NCI-H526 treated with DMSO at 0.1 percent for 48 hours (cell line): ENCODE data around the gene PCNX4.

Experiments used
- DNase-seq: peaks from one replicate; lab custom pipeline; 2025; lab: John Stamatoyannopoulos, UW

PCNX4 gene

DNA sequence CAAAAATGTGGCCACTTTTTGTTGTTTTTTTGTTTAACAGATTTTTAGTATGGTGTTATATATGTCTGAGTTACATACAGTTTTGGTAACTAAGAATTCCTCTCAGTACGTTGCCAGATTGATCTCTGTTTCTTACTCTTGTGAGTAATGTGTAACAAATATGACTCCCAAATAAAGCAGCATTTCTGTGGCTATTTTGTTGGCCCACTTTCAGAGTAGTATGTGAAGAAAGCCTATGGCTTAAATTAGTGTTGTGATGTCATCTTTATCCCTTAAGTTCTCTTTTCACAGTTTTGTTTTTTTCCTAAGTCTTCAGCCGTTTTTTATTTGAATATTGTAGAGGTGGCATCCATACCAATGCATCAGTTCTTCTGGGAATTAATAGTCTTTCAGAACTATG, 10.7 kb downstream of the PCNX4 start:
- DNase-seq: no peak

DNA sequence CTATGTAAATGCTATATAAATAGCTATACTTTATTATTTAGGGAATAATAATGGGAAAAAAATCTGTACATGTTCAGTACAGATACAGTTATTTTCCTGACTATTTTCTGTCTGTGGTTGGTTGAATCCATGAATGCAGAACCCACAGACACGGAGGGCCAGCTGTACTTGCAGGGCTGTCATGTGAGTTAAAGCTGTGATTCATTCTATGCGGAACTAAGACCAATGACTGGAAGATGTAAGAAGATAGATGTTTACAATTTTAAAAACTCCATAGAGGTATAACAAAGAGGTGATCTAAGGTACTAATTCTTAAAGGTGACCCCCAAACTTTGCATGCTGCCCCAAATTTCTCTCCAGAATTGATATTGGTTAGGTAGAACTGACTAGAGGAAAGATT, 14.6 kb downstream of the PCNX4 start:
- DNase-seq: no peak

DNA sequence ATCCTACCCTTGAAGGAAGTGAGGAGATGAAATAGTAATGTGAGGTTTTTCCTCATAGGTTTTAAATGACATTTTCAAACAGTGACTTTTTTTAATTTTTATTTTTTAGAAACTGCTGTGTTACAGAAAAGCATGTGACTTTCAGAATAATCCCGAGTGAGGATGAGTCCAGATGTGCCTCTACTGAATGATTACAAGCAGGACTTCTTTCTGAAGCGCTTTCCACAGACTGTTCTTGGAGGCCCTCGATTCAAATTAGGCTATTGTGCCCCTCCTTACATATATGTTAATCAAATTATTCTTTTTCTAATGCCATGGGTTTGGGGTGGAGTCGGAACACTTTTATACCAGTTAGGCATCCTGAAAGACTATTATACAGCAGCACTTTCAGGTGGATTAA, 15.8 kb downstream of the PCNX4 start:
- no peak for DNase-seq

DNA sequence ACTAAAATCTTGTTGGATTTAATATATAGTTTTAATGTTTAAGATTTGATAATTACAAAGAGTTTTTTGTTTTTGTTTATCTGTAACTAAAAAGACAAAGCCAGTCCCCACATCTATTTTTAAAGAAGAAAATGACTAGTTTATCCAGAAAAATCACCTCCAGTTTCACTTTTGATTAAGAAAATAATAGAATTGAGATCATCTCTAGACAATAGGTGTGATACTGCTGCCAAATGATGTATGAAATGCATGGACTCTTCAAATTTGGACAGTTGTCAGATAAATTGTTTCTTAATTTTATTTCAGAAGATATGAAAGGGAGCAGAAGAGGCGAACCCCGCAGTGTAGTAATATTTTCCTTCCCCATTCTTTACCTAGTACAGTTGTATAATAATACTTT, 20.0 kb downstream of the PCNX4 start:
- no peak for DNase-seq

DNA sequence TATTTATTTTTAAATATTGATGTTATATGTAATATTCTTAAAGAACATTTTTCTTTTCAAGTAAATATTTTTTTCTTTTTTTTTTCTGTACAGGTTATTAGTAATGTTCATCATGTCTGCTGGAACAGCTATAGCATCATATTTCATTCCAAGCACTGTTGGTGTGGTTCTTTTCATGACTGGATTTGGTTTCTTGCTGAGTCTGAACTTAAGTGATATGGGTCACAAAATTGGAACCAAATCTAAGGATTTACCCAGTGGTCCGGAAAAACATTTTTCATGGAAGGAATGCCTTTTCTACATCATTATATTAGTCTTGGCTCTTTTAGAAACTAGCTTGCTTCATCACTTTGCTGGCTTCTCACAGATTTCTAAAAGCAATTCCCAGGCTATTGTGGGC, 23.2 kb downstream of the PCNX4 start:
- no peak for DNase-seq

DNA sequence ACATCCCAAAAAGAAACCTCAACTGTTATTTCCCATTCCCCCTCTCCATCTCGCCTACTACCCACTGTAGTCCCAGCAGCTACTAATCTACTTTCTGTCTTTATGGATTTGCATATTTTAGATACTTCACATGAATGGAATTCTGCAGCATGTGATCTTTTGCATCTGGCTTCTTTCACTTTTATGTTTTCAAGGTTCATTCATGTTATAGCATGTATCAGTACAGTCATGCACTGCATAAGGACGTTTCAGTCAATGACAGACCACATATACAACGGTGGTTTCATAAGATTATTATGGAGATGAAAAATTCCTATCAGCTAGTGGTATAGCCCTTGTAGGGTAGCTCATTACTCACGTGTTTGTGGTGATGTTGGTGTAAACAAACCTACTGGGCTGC, 24.5 kb downstream of the PCNX4 start:
- DNase-seq: no peak

DNA sequence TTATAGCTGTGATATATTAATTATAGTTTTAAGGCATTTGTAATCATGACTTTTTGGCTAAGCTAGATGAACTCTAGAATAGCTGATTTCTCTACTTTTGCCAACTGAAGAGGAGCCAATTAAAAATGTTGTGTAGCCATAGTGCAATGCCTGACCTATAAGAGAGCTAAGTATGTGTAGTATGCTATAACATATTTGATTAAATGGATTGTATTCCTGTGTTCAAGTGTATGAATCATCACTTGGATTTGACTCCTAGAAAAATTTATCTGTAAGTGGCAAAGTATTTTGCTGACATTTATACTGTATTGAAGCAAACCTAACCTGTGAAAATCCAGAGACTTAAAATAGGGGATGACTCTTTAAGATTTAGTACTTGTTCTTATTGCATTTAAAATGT, 34.2 kb downstream of the PCNX4 start:
- no peak for DNase-seq

DNA sequence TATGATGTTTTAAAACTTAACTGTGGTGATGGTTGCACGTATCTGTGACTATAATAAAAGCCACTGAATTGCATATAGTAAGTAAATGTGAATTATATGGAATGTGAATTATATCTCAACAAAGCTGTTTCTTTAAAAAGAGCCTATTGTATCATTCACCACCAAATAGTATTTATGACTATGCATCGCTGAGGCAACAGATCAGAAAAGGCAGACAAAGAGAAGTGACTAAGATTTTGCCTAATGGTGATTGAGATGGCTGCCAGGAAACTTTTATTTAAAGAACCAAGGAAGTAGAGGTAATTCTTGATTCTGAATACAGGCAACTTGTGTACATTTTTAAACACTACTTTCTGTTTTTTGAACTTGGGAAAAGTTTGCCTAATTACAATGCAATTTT, 41.8 kb downstream of the PCNX4 start:
- no peak for DNase-seq

DNA sequence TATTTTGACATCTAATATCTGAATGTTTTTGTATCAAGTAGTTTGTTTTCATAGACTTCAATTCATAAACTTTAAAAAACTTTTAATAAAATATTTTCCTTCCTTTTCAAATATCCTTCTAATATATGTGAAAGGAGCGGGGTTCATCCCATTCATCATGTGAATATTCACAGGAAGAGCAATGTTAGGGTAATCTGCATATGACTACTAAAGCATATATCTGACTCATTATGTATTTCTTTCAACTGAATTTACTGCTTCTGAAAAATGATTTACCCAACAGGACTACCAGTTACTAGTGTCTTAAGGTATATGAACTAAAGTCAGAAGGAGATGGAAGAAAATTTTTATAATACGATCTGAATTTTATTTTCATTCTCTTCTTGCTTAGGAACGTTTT, 43.0 kb downstream of the PCNX4 start:
- DNase-seq: no peak

DNA sequence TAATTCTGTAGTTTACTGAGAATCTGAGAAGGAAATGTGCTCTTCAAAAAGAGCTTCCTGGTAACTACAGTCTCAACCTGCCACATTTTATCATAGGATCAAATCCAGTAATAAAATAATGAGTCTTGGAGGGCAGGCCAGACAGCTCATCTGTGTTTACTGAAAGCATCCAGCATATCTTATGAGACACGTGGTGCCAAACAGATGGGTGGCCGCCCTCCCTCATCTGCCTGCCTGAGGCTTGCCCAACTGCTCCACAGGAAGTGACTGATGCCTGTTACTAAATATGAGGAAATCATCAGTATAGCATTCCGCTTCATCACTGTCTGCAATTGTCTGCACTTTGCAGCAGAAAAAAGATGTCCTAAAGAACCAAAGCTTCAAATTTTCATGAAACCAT, 60.0 kb downstream of the PCNX4 start:
- DNase-seq: peak; percentile 32

DNA sequence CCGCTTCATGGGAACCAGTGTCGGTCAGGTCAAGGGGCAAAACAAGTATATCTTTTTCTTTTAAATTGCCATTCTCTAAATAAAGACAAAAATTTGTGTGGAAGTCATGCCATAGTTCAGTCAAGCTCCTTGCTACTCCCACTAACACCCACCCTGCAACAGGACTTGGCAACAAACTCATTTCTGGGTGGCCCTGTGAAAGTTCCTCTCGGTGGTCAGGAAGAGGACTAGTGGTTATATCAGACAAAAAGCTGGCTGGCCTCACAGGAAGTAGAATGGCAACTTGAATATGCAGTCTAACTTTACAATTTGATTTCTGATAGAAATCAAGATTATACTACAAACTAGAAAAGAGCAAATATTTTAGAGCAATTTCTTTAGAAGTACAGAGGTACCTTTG, 62.3 kb downstream of the PCNX4 start:
- DNase-seq: no peak

DNA sequence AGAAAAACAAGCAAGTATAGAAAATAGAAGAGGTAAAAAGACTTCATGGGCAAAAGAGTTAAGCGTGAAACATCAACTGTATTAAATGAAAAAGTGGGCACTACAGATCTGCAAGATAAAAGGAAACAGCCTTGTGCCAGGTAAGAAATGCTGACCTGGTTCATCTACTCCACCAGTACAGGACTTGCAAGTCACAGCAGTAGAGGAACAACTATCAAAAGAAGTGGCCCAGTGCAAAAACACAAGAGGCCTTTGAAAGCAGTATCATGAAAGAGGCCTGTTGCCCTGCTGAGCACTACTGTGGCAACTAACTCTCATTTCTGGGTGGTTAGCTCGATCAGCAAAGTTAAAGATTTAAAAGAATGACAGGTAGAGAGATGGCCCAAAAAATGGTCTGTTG, 62.9 kb downstream of the PCNX4 start:
- DNase-seq: no peak

DNA sequence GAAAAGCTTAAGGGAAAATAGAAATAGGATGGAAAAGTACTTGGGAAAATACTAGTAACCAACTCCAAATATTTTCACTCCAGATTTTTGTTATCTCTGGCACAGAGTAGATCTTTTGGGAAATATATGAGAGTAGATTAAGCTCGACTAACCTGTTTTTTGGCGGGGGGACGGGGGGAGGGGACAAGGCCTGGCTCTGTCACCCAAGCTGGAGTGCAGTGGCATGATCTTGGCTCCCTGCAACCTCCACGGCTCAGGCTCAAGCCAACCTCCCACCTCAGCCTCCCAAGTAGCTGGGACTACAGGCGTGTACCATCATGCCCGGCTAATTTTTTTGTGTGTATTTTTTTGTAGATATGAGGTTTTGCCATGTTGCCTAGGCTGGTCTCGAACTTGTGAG, 68.7 kb downstream of the PCNX4 start:
- DNase-seq: no peak

DNA sequence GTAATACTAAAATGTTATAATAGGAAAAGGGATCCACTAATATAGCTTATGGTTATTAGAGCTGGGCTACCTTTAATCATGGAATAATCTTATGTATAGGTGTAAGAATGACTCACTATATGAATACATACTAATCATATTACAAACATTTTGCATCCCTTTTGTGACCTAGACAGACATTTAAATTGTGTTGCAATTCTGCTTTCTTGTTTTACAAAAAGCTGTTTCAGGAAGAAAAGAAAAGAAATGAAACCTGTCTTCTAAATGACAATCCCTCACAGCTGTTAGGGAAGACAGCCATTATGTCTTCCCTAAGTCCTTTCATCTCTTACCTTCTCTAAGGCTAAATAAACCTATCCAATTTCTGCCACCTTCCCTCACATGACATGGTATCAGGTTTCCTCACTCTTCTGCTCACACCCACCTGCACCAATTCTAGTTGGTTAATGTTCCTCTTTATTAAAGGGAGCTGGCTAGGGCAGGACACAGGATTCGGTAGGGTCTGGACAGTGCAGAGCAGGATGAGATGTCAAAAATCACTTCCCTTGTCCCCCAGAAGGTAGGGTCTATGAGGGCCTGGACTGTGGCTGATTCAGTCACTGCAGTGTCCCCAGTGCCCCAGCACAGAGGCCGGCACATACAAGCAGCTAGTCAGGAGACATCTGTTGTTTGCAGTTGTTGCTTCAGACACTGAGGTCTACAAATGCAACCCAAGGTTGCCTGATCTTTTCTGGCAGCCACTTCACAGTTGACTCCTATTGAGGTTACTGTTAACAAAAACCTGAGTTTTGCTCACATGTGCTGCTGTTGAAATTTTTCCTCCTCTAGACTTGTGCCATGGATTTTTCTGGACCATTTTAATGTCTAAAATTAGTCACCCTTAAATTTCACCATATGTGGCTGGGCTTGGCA, 69.7 kb downstream of the PCNX4 start:
- peak; percentile 59 for DNase-seq

DNA sequence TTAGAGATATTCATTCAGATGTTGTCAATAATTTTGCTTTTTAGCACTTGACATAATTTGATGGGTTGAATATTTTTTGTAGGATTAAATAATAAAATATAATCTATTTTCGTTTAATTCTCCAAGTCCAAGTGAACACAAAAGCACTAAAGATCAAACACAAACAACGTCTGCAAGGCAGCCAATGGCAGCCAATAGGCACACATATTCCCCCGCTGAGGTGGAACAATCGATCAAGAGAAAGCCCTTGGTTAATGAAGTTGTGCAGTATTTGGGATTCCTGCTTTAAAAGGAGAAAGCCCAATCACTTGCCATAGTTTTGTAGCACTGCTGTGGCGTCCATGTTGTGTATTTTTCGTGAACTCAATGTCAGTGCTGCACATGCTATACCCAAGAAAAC, 72.0 kb downstream of the PCNX4 start:
- peak; percentile 21 for DNase-seq

DNA sequence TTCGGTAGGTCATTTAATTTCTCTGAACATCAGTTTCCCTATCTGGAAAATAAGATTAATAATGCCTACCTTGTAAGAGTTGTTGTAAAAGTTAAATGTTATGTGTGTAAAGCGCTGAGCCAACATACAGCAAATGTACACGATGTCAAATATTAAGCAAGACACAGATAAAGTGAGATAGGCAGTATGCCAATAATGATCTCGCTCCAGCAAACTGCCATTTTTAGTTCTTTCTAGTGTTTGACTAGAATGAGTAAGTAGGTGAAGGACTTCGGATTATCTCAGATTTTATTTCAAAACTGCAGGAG, 72.6 kb downstream of the PCNX4 start:
- no peak for DNase-seq

DNA sequence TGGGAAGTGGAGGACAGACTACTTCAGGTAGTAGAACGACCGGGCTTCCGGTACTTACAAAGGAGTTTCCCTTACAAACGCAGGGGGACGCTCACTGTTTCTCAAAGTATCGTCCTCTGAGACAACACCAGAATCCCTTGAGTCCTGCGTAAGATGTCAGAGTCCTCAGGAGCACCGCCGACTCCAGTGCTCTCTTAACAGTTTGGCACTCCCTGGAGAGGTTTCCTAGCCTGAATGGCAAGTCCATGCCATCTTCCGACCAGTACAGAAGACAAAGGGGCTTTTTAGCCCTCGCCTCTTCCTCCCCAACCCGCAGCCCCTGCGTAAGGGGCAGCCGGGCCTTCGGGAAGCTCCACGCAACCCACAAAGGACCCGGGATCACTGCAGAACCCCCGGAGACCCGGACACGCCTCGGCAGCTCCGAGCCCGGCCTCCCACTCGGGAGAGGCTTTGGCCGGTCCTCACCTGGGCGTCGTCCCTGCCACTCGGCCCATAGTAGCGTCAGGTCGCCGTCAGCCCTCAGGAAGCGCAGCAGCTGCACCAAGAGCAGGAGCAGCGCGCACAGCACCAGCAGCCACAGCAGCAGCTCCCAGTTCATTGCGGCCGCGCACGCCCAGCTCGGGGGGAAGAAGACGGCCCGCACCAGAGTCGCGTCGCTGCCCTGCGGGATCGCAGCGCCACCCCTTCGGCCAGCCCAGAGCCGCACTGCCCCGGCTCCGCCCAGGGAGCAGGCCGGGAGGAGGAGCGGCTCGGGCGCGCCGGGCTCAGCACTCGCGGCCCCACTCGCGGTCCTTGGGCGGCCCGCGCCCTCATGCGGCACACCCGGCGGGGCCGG, 73.2 kb downstream of the PCNX4 start, which contains the start of gene DHRS7:
TSS of gene DHRS7 (minus strand) at position 687 of the 835 bp plus-strand sequence. CDS start at position 598, 89 bp downstream.
- DNase-seq: peak; percentile 72

DNA sequence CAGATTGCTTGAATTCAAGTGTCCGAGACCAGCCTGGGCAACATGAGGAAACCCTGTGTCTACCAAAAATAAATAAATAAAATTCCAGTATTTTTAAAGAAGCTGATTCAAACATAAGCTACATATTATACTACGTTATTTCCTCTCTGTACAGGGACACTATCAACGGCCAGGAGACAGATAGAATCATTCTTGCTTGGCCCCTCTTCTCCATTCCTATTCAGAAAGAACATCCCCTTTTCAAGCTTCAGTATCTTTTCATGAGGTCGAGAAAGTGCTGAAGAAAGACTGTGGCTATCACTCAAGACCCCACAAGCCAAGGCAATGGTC, 73.8 kb downstream of the PCNX4 start:
- no peak for DNase-seq

DNA sequence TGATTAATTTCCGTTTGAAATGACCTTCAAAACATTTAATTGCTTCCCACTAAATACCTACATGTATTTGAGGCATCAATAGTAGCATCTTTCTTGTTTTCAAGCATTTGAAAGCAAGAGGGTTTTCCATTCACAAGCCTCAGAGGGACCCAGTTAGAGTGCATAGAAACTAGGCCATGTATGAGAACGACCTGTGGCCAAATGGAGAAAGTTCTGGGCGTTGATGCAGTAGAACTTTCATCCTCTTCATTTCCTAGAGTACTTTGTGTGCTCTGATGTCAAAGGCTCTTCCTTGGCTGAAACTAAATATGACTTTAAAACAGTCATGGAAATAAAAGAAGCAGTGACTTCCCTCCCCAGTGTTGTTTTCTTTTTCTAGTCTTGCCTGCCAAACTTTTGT, 74.4 kb downstream of the PCNX4 start:
- DNase-seq: no peak

DNA sequence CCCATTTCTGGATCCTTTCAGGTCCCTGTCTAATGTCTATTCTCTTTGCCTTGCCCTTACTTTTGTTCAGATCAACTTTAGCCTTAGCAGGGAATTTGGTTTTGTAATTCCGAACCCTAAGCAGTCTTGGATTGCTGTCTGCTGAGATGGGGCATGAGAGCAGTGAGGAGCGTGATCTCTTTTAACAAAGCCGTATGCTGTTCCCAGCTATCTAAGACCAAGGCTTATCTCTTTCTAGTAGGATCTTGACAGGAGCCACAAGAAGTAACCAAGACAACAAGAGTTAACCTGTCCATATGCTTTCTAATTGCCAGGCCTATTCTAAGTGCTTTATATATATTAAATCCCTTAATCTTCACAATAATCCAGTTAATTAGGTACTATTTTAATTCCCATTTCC, 78.0 kb downstream of the PCNX4 start:
- no peak for DNase-seq

DNA sequence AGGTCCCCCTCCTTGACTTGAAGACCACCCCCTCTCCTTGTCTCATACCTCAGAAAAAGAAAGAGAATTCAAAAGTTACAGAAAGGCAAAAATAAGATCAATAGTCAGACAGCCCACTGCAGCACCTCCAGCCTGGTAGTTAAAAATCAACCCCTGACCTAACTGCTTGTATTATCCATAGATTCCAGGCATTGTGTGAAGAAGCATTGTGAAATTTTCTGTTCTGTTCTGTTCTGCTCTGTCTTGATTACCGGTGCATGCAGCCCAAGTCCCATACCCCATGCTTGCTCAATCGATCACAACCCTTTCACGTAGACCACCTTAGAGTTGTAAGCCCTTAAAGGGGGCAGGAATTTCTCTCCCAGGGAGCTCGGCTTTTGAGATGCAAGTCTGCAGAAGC, 79.2 kb downstream of the PCNX4 start:
- DNase-seq: no peak

DNA sequence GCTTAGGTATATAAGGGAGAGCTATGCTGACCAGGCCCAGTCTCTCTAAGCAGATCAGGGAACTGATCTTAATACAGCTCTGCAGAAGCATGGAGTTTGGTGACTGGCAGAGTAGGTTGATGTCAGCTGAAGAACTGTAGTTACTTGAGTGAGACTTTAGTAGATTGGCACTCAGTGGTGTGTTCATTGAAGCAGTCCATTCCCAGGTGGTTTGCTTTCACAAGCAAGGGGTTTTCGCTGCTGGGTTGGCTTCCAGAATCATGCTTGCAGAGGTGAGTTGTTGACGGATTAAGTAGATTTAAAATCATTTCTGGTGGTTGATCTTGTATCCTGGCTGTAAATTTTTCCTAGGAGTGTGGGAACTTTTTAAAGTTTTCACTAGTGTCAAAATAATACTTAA, 80.0 kb downstream of the PCNX4 start:
- DNase-seq: no peak
